Putamen (tissue), 1 donor: Measurements from ENCODE around the gene SREBF1.

ENCODE experiments used
- DNase-seq: peaks from one replicate; pipeline ENCODE4 v3.0.0-alpha.2; 2016; ENCODE audit warnings: low spot score

The SREBF1 gene

GRCh38 chr17:17836818-17837379 lies at the start of gene SREBF1:
TSS of gene SREBF1 (minus strand) at chr17:17836986. CDS start at chr17:17836817, 169 bp downstream.
- DNase-seq, result no peak

- no peak for DNase-seq
Measured at GRCh38 chr17:17886226-17886625, 49.4 kb upstream of the SREBF1 start.

GRCh38 chr17:17884391-17885357 lies 47.9 kb upstream of the SREBF1 start:
- no peak for DNase-seq

DNA sequence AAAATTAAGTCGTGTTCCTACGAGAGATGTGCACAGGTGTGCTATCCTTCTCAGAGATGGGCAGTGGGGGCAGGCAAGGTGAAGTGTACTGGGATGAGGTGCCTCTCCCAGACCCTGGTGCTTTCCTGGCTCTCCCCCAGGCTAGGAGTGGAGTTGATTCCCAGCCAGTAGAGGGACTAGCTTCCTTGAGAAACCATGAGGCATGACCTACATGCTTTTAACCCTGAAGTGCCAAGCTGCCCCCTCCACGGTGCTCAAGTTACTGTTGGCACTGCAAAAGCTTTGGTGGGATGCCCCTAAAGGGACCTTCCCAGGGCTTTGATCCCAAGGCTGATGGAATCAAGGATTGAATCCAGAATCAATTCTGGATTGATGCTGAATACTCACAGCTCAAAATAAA lies 47.0 kb upstream of the SREBF1 start:
- no peak for DNase-seq

DNA sequence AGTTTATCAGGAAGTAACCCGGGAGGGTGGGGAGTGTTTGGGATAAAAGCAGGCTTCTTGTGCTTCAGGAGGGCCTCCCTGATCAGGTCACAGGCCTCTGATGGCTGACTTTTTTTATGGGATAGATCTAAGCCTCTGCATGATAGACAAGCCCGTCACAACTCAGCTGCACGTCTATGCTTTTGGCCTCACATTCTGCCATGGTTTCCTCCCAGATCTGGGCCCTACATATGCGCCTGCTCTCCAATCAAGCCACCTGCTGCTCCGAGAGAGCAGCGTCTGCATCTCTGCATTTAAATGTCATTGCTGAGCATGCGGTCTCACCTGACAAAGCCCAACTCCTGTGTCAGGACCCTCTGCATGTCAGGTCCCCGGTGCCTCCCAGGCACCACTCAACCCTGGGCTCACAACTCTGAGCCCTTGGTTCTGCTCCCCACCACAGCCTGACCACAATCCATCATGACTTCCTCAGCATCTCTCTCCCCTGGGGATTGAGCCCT lies 45.3 kb upstream of the SREBF1 start:
- no peak for DNase-seq

DNA sequence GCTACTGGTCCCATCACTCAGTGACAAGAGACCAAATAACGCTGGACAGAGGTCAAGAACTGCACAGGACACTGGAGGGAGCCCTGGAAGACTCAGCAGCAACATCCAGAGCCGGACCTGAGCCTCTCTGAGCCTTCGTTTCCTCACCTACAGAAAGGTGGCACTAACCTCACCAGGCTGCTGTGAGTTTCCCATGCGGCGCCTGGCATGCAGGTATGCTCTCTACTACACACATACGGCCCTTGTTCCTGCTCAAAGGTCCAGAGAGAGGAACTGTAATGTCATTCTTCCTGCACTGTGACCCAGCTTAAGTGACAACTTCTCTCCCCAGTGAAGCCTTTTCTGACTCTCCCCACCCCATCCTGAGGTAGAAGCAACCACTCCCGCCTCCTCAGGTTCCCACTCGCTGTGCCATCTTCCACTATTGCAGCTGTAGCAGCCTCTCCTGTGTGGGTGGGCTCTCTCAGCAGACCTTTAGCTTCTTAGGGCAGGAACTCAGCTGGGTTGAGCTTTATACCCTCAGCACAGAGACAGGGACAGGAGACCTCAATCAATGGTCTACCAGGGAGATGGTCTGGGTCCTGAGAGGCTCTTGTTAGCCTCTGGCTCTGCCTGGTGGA lies 43.9 kb upstream of the SREBF1 start:
- no peak for DNase-seq

DNA sequence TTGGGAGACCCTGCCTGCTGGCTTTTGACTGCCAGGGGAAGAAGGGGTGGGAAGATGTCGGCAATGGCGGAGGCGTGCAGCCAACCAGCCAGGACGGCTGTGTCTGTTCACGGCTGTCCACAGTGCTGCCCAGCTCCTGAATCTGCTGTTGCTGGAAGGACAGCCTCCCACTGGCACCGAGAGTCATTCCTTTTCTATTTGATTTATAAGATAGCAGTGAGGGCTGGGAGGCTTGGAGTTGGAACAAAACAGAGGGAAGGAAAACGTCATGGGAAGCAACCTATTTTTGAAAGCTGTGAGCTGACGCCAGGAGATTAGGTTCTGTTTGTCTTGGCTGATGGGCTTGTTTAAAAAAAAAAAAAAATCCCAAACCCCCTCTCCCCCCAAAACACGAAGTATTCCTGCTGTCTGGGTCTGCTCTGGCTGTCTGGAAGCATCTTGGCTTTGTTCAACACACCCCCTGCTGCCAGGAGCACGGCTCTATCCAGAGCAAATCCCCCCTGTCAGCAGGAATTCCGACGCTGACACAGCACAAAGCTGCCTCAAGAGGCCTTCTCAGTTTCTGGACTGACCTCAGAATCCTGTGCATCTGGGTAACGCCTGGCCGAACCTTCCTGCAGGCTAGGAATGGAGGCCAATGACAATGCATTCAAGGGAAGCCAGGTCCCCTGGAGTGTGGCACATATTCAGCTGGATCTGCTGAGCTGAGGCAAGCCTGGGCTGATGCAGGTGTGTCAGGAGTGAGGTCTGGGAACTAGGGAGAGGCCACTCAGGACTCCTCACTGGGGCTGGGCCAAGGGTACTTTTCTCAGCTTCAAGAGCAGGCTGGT lies 41.0 kb upstream of the SREBF1 start:
- peak; percentile 35 for DNase-seq

DNA sequence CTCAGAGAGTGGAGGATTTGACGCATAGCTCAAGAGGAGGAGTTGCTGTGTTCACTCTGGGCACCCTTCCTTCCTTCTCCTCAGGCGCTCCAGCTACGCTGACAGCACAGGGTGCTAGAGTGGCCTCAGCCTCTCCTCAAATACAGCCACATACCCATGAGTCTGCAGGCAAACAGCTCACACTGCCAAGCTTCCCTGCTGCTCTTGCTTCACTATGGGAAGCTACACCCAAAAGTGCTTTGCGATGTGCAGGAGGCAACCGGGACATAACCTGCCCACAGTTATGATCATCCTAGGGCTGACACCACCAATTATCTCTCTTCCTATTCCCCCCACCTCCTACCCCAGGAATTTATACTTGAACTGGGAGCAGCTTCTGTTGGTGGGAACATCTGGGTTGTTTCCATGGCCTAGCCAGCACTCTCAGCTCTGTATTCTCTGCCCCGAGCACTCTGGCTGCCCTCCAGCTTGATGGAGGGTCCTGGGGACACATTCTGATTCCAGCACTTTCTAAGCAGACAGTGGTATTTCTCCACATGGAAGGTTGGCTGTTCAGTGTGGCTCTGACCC lies 40.3 kb upstream of the SREBF1 start:
- no peak for DNase-seq

- no peak for DNase-seq
Measured at GRCh38 chr17:17874478-17874877, 37.7 kb upstream of the SREBF1 start.

DNA sequence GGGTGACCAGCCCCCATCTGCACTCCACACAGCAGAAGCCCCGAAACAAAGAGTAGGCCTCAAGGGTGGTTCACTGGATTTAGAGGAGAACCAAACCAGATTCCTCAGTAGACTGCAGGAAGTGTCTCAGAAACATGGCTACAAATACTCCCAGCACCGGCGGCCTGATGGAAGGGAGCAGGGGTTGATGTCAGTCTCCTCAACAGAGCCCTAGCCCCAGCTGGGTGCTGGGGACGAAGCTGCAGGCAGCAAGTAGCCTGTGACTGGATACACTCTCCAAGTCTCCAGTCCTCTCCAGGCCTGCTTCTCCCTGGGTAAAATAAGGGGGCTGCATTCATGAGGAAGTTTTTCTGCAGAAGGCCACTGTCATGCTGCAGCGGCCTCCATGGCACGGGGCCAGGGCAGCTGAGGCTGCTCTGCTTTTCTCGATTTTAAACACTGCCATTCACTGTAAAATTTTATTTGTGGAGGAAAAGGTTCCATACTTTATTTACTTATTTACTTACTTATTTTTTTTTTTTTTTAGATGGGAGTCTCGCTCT lies 36.7 kb upstream of the SREBF1 start:
- peak; percentile 46 for DNase-seq

DNA sequence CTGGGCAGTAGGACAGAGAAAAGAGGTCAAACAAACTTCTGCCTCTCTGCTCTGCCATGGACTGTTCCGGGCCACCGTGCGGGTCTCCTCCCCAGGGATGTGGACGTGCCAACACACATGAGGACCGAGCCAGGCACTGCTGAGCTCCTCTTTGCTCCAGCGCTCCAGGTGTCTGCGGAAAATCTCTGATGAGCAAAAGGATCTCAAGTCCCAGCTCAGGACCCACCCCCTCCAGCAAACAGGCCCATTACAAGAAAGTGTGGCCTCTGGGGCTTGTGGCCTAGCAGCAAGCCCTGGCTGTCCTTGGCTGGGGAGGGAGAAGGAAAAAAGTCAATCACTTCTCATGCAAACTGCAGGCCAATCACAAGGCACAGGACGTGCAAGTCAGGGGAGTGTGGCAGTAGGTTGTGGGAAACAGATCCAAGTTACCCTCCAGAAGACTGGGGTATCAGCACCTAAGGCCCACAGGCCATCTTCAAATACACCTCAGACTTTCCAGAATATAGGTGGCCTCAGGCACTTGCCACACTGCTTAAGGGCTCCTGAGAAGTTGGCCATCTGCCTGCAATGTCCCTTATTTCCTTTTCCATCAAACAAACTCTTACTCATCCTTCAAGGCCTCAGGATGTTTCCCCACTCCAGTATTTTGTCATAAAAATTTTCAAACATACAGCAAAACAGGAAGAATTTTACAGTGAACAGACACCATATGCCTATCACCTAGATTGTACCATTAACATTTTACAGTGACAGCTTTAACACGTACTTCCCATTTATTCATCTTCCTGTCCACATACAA lies 36.0 kb upstream of the SREBF1 start:
- no peak for DNase-seq

DNA sequence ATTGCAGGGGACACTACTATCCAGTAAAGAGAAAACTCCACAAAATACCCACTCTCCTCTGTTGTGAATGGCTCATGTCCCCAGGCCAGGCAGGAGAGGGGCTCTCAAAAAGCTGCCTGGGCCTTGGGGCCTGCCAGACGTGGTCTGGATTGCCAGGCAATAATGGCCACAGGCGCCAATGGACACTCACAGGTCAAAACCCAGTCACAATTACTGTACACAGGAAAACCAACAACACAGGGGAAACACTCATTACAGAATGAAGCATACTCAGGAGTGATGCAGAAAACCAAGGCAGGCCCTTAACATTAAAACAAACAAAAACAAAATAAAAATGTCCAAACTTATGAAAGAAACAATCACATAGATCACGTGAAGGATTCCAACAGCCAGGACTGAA lies 35.1 kb upstream of the SREBF1 start:
- DNase-seq, result no peak

DNA sequence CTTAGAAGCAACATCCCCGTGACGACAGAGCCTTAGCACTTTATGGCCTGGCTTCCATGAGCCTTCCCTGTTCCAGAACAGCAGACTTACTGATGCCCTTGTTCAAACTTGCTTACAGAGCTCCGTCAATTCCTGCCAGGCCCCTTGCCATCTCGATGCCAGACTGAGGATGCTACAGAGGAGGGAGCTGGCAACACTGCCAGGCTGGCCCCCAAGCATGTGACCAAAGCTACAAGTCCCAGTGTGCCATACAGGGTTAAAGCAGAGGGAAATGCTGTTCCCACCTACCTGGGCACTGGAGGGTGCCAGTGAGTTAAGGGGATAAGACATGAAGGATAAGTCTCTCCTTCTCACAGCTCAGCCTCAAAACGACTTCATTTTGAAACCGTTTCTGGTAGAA lies 33.5 kb upstream of the SREBF1 start:
- no peak for DNase-seq

DNA sequence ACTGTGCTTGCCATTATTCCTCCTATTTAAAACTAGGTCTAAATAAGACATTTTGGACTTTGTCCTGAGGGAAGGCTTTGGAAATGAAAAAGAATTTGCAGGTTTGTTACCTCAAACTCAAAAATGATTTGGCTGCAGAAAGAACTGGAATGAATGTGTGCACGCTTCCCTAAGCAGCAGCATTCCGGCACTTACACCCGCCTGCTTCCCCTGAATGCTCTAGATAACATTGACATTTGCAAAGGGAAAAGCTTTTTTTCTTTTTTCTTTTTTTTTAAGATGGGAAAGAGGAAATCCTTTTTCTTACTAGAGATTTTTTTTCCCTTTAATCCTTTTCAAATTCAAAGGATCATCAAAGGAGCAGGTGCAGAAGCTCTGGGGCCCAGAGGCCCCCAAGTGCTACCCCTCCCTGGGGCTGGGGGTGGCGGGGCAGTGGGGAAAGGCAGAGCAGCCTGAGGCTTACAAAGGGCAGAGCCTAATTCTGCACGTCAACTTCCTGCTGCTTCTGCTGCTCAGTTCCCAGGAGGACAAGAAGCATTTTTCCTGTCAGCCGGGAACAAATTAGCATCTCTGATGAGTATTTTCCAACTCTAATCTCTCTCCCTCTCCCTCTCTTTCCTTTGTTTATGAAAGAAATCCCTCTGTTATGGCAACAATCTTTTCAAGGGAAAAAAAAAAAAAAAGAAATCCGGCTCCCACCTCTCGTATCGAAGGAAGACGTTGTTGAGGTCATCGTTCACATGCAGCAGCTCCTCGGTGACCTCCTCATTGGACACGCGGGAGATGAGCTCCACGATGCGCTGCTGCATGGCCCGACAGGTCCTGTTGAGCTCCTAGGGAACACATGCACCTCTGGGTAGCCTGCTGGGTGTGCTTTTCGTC lies 32.1 kb upstream of the SREBF1 start:
- no peak for DNase-seq

DNA sequence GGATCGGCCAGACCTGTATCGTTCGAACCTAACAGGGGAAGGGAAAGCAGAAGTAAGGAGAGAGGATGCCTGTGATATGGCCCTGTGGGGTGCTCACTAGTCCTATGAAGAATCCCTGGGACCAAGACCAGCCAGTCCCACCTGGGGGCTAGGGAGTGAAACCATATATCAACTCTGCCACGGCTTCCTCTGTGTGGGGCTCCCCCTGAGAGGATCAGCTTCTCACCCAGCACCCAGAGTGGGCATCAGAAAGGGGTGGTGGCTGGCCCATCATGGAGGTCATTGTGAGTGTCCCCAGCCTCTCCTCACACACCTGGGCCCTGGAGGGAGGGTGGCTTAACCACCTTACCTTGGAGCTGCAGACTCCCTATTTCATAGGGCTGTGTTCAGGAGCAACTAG lies 30.1 kb upstream of the SREBF1 start:
- DNase-seq, result no peak

GRCh38 chr17:17866425-17866824 lies 29.6 kb upstream of the SREBF1 start:
- no peak for DNase-seq

GRCh38 chr17:17865035-17865434 lies 28.2 kb upstream of the SREBF1 start:
- no peak for DNase-seq

DNA sequence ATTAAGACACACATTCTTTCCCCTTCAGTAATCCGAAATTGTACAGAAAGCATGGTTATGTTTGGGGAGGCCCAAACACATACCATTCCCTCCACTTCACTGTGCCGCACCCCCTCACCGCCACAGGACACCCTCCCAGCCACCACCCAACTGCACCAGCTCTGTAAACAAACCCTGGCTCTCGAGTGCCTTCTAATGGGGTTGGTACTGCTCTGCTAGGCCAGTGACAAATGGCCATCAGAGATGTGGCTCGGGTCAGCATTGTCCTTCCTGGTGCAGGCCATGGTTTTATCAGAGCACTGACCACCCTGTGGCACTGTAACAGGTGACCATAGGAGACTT lies 24.0 kb upstream of the SREBF1 start:
- DNase-seq, result no peak

DNA sequence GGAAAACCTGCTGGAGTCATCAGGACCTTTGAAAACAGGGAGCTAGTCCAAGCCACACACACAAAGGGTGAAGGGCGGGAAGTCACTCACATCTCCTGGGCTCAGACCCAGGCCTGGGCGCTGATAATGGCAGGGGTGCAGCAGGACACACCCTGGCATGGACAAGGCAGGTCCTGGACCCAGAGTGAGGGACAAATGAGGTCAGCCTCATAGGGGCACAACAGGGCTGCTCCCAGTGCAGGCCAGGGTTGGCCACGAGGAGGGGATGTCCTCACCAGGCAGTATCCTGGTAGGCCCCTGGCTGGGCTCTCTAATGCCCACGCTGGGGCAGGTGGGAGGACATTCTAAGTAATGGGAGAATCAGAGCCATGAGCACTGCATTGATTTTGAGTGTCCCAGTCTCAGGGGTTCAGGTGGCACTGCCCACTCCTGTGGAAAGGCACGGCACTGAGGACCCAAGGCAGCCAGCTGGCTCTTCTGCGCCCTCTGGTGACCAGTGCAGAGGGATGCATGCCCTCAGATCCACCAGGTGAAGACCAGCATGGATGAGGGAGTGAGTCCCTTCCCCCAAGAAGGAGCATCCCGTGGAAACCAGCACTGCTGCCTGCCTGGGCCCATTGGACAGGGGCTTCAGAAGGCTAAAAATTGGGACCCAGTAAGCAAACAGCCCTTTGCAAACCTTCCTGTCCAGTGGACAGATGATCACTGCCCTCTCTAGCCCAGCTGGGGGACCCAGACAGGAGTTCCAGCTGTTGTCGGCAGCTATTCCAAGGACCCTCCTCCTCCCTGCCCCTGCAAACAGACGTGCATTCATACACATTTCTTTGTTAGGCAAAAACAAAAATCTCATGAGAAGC lies 23.4 kb upstream of the SREBF1 start:
- DNase-seq, result peak; percentile 66
